ENCODE data around the gene FRRS1.

Gene FRRS1

DNA sequence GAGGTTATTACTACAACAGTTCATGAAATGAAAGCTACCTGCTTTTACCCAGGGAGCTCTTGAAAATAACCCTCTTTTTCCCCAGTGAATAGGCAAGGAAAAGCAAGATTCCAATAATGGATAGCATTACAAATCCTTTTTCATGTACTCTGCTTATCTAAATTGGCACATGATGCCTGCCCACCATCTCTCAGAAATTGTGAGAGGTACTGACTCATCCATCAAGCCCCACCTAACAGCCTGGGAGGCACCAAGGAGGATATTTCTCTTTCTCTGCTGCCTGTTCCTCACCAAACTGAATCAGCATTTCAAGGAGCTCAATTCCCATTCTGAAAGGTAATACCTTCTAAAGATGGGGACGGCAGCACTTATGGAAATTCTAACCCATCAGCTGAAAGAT lies 86.2 kb downstream of the FRRS1 start:
- no peak overlapping the region for H3K4me3 ChIP-seq (ENCODE audit: low read length)
- H3K4me1 ChIP-seq (ENCODE audit: control insufficient read depth, insufficient read depth, low read length) = no peaks in the 10 kb centered on the region
- no peaks in the 10 kb centered on the region for H3K27me3 ChIP-seq (ENCODE audit: control insufficient read depth, insufficient read depth, low read length)
- no peak overlapping the region for H3K9ac ChIP-seq (ENCODE audit: low read length)
- no peaks in the 10 kb centered on the region for H3K36me3 ChIP-seq (ENCODE audit: control insufficient read depth, insufficient read depth, low read length)
- H3K27ac ChIP-seq (ENCODE audit: low read depth, low read length) = no peak overlapping the region

DNA sequence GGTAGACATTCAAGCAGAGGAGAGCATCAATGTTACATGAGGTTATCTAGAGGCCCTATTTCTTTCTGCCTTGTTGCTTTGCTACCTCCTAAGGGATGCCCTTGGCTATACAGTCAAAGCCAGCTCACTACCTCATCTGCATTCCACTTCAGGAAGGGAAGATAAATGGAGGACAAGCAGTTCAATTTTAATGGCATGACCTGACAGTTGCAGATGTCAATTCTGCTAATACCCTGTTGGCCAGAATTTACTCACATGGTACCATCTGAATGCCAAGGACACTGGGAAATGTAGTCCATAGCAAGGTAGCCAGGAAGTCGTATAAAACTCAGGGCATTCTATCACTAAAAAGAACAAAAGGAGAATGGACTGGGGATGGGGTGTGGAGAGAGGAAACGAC lies 89.0 kb downstream of the FRRS1 start:
- H3K36me3 ChIP-seq (ENCODE audit: control insufficient read depth, insufficient read depth, low read length) = no peaks in the 10 kb centered on the region
- no peak overlapping the region for H3K9ac ChIP-seq (ENCODE audit: low read length)
- H3K27me3 ChIP-seq (ENCODE audit: control insufficient read depth, insufficient read depth, low read length) = no peaks in the 10 kb centered on the region
- H3K4me3 ChIP-seq (ENCODE audit: low read length) = no peak overlapping the region
- no peaks in the 10 kb centered on the region for H3K4me1 ChIP-seq (ENCODE audit: control insufficient read depth, insufficient read depth, low read length)
- H3K27ac ChIP-seq (ENCODE audit: low read depth, low read length) = no peak overlapping the region

DNA sequence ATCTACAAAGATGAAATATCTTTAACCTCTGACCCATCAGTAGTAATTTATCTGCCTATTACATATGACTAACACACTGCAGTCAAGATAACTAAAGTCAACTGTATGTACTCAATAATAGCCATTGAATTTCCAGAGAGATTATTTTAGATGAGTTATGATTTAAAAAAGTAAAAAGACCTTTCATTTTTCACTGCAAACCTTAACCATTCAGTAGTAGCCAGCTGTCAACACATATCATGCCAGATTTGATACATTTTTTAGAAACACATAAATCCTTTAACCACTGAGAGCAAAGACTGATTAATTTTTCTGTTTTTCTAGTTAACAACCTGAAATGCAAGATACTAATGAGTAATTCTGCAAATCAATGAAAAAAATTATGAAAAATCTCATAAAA lies 89.6 kb downstream of the FRRS1 start:
- no peaks in the 10 kb centered on the region for H3K27me3 ChIP-seq (ENCODE audit: control insufficient read depth, insufficient read depth, low read length)
- H3K9ac ChIP-seq (ENCODE audit: low read length) = no peak overlapping the region
- no peak overlapping the region for H3K27ac ChIP-seq (ENCODE audit: low read depth, low read length)
- no peaks in the 10 kb centered on the region for H3K4me1 ChIP-seq (ENCODE audit: control insufficient read depth, insufficient read depth, low read length)
- no peak overlapping the region for H3K4me3 ChIP-seq (ENCODE audit: low read length)
- no peaks in the 10 kb centered on the region for H3K36me3 ChIP-seq (ENCODE audit: control insufficient read depth, insufficient read depth, low read length)

DNA sequence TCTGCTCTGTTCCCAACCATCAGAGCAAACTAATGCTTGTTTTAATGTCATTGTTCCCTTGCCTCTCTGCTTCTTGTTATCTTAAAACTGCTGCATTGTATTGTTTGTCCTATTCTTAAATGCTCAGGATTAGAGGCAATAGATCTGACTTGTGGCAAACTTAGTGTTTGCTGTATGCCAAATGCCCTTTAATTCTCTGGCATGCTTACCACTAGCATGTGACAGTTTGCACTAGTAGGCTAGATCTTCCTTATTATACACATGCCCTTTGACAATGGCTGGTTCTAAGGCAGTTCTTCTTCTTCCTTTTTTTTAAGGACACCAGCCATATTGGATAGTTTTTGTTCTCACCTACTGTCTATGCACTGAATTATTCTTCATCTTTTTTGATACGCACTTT lies 90.4 kb downstream of the FRRS1 start:
- no peaks in the 10 kb centered on the region for H3K36me3 ChIP-seq (ENCODE audit: control insufficient read depth, insufficient read depth, low read length)
- no peaks in the 10 kb centered on the region for H3K27me3 ChIP-seq (ENCODE audit: control insufficient read depth, insufficient read depth, low read length)
- no peak overlapping the region for H3K4me3 ChIP-seq (ENCODE audit: low read length)
- no peaks in the 10 kb centered on the region for H3K4me1 ChIP-seq (ENCODE audit: control insufficient read depth, insufficient read depth, low read length)
- H3K9ac ChIP-seq (ENCODE audit: low read length) = no peak overlapping the region
- no peak overlapping the region for H3K27ac ChIP-seq (ENCODE audit: low read depth, low read length)

DNA sequence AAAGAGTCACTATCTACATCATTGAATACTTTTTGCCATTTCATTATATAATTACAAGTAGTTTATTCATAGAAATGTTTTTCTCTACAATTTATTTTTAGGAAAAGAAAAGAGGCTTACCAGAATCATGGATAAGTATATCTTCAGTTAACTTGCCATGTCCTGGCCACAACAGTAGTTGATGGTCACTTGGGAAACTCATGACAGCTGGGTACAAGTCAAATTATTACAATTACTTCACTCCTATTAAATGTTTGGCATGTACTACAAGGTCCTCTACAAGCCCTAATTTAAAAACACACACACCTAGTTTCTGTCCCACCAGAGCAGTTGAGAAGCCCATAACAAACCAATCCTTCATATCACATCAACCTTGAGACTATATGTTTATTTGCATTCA lies 91.1 kb downstream of the FRRS1 start:
- H3K27me3 ChIP-seq (ENCODE audit: control insufficient read depth, insufficient read depth, low read length) = no peaks in the 10 kb centered on the region
- H3K27ac ChIP-seq (ENCODE audit: low read depth, low read length) = no peak overlapping the region
- H3K36me3 ChIP-seq (ENCODE audit: control insufficient read depth, insufficient read depth, low read length) = no peaks in the 10 kb centered on the region
- H3K4me1 ChIP-seq (ENCODE audit: control insufficient read depth, insufficient read depth, low read length) = no peaks in the 10 kb centered on the region
- no peak overlapping the region for H3K4me3 ChIP-seq (ENCODE audit: low read length)
- H3K9ac ChIP-seq (ENCODE audit: low read length) = no peak overlapping the region

DNA sequence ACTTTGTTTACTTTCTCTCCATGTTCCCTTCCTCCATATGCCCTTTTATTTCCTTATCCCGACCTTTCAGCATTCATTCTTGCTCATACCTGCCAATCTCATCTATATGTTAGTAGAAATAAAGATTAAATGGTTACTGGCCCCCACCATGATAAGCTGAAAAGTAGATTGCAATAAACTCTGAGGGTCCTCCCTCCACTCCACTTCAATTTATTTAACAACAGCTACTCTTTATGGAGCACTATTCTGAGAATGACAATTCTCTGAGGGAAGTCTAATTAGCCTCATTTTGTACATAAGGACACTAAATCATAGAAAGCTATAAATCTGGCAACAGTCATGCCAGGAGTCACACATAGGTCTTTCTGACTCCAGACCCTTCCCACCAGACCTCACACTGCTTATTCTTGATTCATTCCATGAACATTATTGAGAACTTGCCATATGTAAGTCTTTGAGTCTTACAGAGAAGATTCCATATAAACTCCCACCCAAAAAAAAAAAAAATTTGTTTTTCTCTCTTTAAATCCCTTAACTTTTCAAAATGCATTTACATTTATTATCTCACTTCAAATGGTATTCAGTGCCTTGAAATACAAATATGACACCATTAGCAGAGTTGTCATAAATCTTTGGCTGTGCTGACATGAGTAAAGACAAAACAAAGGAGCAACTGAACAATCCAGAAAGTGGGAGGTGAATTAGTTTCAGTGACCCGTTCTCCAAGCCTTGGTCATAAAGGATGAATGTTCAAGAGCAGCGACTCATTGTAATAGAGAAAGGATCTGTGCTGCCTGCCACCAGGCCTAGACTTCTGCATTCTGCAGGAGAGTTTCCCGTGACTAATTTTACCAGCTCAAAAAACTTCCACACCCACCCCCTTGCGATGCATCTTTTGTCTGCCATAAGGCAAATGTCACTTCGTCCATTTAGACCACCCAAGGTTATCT lies 92.0 kb downstream of the FRRS1 start:
- Histone ChIP-seq H3K9ac (ENCODE audit: low read length) (no peak overlapping the region), H3K4me3 (ENCODE audit: low read length) (no peak overlapping the region), H3K36me3 (ENCODE audit: control insufficient read depth, insufficient read depth, low read length) (no peaks in the 10 kb centered on the region), H3K27ac (ENCODE audit: low read depth, low read length) (no peak overlapping the region), H3K27me3 (ENCODE audit: control insufficient read depth, insufficient read depth, low read length) (no peaks in the 10 kb centered on the region), H3K4me1 (ENCODE audit: control insufficient read depth, insufficient read depth, low read length) (no peaks in the 10 kb centered on the region)

DNA sequence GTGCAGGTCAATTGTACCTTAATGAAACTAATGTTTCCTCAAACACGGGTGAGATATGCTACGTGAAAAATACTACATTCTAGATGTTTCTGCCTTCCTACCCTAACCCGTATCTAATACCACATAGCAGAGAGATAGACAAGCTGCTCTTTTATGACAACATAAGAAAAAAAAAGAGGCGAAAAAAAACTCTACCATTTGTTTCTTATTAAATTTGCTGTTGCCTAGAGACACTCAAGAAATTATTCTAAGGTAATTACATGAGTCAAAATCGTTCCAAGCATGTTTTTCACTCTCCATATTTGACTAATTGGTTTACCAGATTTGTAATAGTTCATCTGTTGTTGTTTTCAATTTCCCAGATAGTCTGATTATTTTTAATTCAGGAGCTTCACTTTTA lies 93.1 kb downstream of the FRRS1 start:
- no peak overlapping the region for H3K9ac ChIP-seq (ENCODE audit: low read length)
- H3K27me3 ChIP-seq (ENCODE audit: control insufficient read depth, insufficient read depth, low read length) = no peaks in the 10 kb centered on the region
- H3K27ac ChIP-seq (ENCODE audit: low read depth, low read length) = no peak overlapping the region
- H3K4me3 ChIP-seq (ENCODE audit: low read length) = no peak overlapping the region
- no peaks in the 10 kb centered on the region for H3K4me1 ChIP-seq (ENCODE audit: control insufficient read depth, insufficient read depth, low read length)
- H3K36me3 ChIP-seq (ENCODE audit: control insufficient read depth, insufficient read depth, low read length) = no peaks in the 10 kb centered on the region

DNA sequence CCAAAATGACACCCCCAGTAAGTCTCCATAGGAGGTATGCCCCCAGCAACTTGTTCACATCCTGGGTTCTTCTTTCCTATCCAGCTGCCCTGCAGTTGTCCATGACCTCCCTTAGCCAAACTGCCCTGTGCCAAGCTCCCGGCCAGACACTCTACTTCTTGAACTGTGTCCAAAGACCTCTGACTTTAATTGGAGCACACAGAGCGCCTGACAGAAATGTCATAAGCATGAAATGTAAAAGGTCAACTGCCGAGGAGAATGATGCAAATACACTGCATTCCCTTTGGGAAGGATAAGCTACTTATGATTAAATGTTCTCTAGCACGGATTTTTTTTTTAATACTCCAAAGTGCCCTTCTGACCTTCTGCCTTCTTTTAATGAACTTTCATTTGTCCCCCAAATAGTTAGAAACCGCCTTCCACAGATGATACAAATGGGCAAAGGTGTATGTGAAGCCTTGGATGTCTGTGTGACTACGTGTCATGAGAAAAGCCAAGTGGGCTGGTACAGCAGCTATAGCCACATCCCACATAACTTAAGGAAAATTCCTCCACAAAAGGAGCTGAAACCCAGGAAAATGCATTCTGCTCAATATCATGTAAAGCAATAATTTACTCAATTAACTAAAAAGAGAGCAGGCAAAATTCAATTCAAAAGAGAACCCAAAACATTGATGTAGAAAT lies 93.8 kb downstream of the FRRS1 start:
- no peak overlapping the region for H3K4me3 ChIP-seq (ENCODE audit: low read length)
- H3K36me3 ChIP-seq (ENCODE audit: control insufficient read depth, insufficient read depth, low read length) = no peaks in the 10 kb centered on the region
- H3K9ac ChIP-seq (ENCODE audit: low read length) = no peak overlapping the region
- H3K27me3 ChIP-seq (ENCODE audit: control insufficient read depth, insufficient read depth, low read length) = no peaks in the 10 kb centered on the region
- H3K4me1 ChIP-seq (ENCODE audit: control insufficient read depth, insufficient read depth, low read length) = no peaks in the 10 kb centered on the region
- H3K27ac ChIP-seq (ENCODE audit: low read depth, low read length) = no peak overlapping the region

DNA sequence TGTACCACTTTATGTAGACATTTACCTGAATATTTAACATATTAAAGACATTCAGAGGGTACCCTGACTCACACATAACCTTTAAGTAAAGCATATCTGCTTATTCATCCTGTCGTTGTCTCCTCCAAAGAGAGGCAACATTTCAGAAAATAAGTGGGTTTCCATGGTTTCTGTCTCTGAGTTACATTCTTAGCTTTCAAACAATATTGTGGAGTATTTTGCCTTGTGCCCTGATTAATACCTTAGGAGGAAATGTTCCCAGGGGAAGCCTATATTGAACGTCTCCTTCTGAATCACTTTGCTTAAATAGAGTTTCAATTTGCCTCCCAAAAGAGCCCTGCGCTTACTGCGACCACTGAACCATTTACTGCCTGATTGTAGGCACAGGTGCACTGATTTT lies 94.4 kb downstream of the FRRS1 start:
- H3K27me3 ChIP-seq (ENCODE audit: control insufficient read depth, insufficient read depth, low read length) = no peaks in the 10 kb centered on the region
- H3K4me1 ChIP-seq (ENCODE audit: control insufficient read depth, insufficient read depth, low read length) = no peaks in the 10 kb centered on the region
- H3K36me3 ChIP-seq (ENCODE audit: control insufficient read depth, insufficient read depth, low read length) = no peaks in the 10 kb centered on the region
- no peak overlapping the region for H3K27ac ChIP-seq (ENCODE audit: low read depth, low read length)
- no peak overlapping the region for H3K4me3 ChIP-seq (ENCODE audit: low read length)
- no peak overlapping the region for H3K9ac ChIP-seq (ENCODE audit: low read length)

DNA sequence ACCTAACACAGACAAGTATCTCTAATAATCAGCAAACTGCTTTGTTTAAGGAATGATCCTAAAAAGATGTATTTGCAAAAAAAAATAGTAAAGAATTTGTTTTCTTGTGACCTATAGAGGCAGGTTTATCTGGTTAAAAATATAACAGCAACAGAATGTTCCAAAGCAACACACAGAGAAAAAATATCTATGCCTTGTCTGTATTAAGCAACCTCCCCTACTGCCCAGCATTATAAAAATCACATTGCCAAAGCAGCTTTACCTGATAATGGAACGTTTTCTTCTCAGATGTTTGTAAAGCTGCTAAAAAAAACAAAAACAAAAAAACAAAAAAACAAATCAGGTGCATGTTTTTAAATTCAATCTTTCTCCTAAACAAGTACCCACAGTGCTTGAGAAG lies 95.9 kb downstream of the FRRS1 start:
- Histone ChIP-seq H3K36me3 (ENCODE audit: control insufficient read depth, insufficient read depth, low read length) (no peaks in the 10 kb centered on the region), H3K4me3 (ENCODE audit: low read length) (no peak overlapping the region), H3K27me3 (ENCODE audit: control insufficient read depth, insufficient read depth, low read length) (no peaks in the 10 kb centered on the region), H3K9ac (ENCODE audit: low read length) (no peak overlapping the region), H3K4me1 (ENCODE audit: control insufficient read depth, insufficient read depth, low read length) (no peaks in the 10 kb centered on the region), H3K27ac (ENCODE audit: low read depth, low read length) (no peak overlapping the region)

DNA sequence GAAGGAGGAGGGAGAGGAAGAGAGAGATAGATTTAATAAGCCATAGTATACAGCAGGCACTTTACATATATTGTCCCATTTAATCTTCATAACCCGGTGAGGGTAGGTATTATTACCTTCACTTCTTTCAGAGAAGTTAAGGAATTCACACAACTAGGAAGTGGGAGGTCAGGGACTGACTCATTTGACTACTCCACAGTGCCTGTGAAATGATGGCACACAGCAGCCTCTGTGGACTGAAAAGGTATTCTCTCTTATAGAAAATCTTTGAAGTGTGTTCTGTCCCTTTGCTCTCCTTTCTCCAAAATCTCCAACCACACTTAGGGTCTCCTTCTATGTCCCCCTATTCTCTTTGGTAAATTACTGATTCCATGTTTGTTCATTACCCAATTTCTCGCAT lies 96.6 kb downstream of the FRRS1 start:
- H3K4me3 ChIP-seq (ENCODE audit: low read length) = no peak overlapping the region
- no peaks in the 10 kb centered on the region for H3K4me1 ChIP-seq (ENCODE audit: control insufficient read depth, insufficient read depth, low read length)
- no peak overlapping the region for H3K27ac ChIP-seq (ENCODE audit: low read depth, low read length)
- H3K9ac ChIP-seq (ENCODE audit: low read length) = no peak overlapping the region
- no peaks in the 10 kb centered on the region for H3K27me3 ChIP-seq (ENCODE audit: control insufficient read depth, insufficient read depth, low read length)
- no peaks in the 10 kb centered on the region for H3K36me3 ChIP-seq (ENCODE audit: control insufficient read depth, insufficient read depth, low read length)

DNA sequence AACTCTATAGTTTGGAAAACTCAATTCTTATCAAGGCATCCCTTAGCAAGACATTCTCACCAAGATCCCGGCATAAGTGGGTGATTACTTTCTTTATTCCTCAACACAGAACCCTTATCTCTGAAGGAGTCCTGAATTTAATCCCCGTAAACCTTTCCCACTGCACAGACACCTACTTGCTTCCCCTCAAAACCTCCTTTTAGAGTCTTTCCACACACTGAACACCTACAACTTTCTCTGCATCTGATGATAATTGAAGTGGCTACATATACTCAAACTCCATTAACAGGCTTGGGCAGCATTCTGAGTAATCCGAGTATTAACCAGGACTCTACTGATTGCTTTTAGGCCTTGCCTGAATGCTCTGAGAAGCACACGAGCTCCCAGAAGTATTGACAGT lies 97.1 kb downstream of the FRRS1 start:
- Histone ChIP-seq H3K36me3 (ENCODE audit: control insufficient read depth, insufficient read depth, low read length) (no peaks in the 10 kb centered on the region), H3K4me3 (ENCODE audit: low read length) (no peak overlapping the region), H3K9ac (ENCODE audit: low read length) (no peak overlapping the region), H3K27me3 (ENCODE audit: control insufficient read depth, insufficient read depth, low read length) (no peaks in the 10 kb centered on the region), H3K27ac (ENCODE audit: low read depth, low read length) (no peak overlapping the region), H3K4me1 (ENCODE audit: control insufficient read depth, insufficient read depth, low read length) (no peaks in the 10 kb centered on the region)

DNA sequence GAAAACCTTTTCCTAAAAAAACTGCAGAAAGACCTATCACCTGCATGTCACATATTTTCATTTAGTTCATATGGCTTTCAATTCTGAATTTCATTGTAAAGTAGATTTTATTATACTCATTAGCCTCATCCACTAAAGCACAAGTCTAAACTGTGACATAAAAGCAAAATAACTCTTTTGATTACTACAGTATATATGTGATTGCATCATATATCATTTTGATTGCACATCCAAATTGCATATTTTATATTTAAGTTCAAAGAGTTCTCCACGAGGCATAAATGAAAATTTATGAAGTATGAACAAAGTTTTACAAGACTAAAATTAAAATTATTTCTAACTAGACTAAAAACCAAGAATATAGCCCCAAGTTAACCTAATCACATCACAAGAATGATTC lies 101.2 kb downstream of the FRRS1 start:
- H3K4me3 ChIP-seq (ENCODE audit: low read length) = no peak overlapping the region
- H3K27me3 ChIP-seq (ENCODE audit: control insufficient read depth, insufficient read depth, low read length) = no peaks in the 10 kb centered on the region
- no peaks in the 10 kb centered on the region for H3K4me1 ChIP-seq (ENCODE audit: control insufficient read depth, insufficient read depth, low read length)
- no peak overlapping the region for H3K27ac ChIP-seq (ENCODE audit: low read depth, low read length)
- no peak overlapping the region for H3K9ac ChIP-seq (ENCODE audit: low read length)
- H3K36me3 ChIP-seq (ENCODE audit: control insufficient read depth, insufficient read depth, low read length) = no peaks in the 10 kb centered on the region

Data from rectal smooth muscle tissue (tissue), 1 donor.